GM21528 (cell line): Measurements from ENCODE around the gene MED13L.
"Not testable (repeated sequence)": the region's sequence is repeated elsewhere in the genome, so short reads cannot be mapped to it uniquely, and the experiment has no call there.

Experiments
- ATAC-seq: cut with Tn5 transposase; IDR thresholded peaks from one replicate; pipeline ENCODE4 v1.9.1; 2021; ENCODE audit warnings: mild to moderate bottlenecking, moderate library complexity; ENCODE audit not compliant: unreplicated experiment, low FRiP score

Gene MED13L

GRCh38 chr12:116304621-116305020 is 27.1 kb upstream of the MED13L start:
- ATAC-seq, result no peak

GRCh38 chr12:116303929-116304328 is 26.4 kb upstream of the MED13L start:
- no peak for ATAC-seq

GRCh38 chr12:116303066-116303465 is 25.6 kb upstream of the MED13L start:
- no peak for ATAC-seq

GRCh38 chr12:116302166-116303058 is 24.9 kb upstream of the MED13L start:
- no peak for ATAC-seq

- ATAC-seq, result no peak
These were observed 24.1 kb upstream of the MED13L start for GRCh38 chr12:116301621-116302020.

GRCh38 chr12:116299665-116300328 is 22.3 kb upstream of the MED13L start:
- ATAC-seq, result no peak

GRCh38 chr12:116299064-116299463 is 21.6 kb upstream of the MED13L start:
- no peak for ATAC-seq

GRCh38 chr12:116298578-116298977 is 21.1 kb upstream of the MED13L start:
- no peak for ATAC-seq

- ATAC-seq, result no peak
These were observed 19.8 kb upstream of the MED13L start for GRCh38 chr12:116297224-116297834.

- ATAC-seq, result no peak
These were observed 18.1 kb upstream of the MED13L start for GRCh38 chr12:116295327-116296263.

GRCh38 chr12:116294454-116295165 is 17.1 kb upstream of the MED13L start:
- no peak for ATAC-seq

GRCh38 chr12:116293687-116294453 is 16.4 kb upstream of the MED13L start:
- ATAC-seq, result no peak

- no peak for ATAC-seq
These were observed 13.7 kb upstream of the MED13L start for GRCh38 chr12:116291218-116291617.

- ATAC-seq, result no peak
These were observed 11.2 kb upstream of the MED13L start for GRCh38 chr12:116288735-116289134.

GRCh38 chr12:116287842-116288301 is 10.4 kb upstream of the MED13L start:
- ATAC-seq, result no peak

- no peak for ATAC-seq
These were observed 6.9 kb upstream of the MED13L start for GRCh38 chr12:116284396-116284795.

- ATAC-seq, result not testable (repeated sequence)
These were observed 6.4 kb upstream of the MED13L start for GRCh38 chr12:116283881-116284280.

- no peak for ATAC-seq
These were observed 5.1 kb upstream of the MED13L start for GRCh38 chr12:116282371-116283286.
